ENCODE results near the gene MACROD1.

GRCh38 chr11:64015510-64015909 lies 150.4 kb downstream of the MACROD1 start:
- TF ChIP-seq EZH2phosphoT487 (IDR thresholded peaks at IDR 0.05; ENCODE audit: low read depth, severe bottlenecking, unreplicated experiment) (no peak), CTCF (IDR thresholded peaks at IDR 0.05; ENCODE audit: poor library complexity) (no peak)

Measured in hepatocyte (in vitro differentiated cells).